Measurements from ENCODE around the gene GPC1. TPM values are rescaled to one million over a fixed set of nuclear protein-coding genes. Genes with fewer than 3 reads are reported as not detected.

Gene GPC1
- total and polyA plus RNA-seq, 2 donors (not counting 3 experiments of a cell fraction or from before 2014, with no cell fraction given), result 9.6 to 31.1 TPM

DNA sequence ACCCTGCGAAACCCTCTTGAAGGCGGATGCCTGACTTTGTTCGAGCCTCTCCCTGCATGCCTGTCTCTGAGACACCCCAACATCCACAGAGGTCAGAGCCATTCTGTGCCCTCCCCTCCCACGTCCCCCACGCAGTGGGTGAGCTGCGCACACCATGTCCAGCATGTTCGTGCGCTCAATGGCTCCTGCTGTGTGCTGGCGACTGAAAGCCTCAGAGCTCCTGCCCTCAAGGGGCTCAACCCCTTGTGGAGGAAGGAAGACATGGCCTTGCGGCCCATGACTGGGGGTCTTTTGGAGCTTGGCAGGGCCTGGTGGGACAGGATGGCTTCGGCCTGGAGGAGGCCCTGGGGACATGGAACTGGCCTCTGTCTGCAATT, 76.6 kb downstream of the GPC1 start:
- CTCF ChIA-PET, result interaction anchor here (5.0 kb wide), 1 partner anchor 329 kb away, joined by 78 read pairs; no protein-coding TSS in a partner anchor
- H3K9ac ChIP-seq (replicated peaks; ENCODE audit: extremely low read depth, insufficient read depth, low read length), result no peak overlapping the region
- intact Hi-C loops (cut with micrococcal nuclease), result loop anchor here (5.0 kb wide), 1 partner anchor 195 kb away; no protein-coding TSS in a partner anchor
- no peaks in the 10 kb centered on the region for H3K9me3 ChIP-seq (replicated peaks; ENCODE audit: control insufficient read depth, insufficient read depth, low read length)
- BruUV-seq (replicated peaks), result no TSS peak
- DNase-seq (ENCODE audit: low read depth, low spot score) (no peak), FAIRE-seq (no peak)
- POLR2A ChIA-PET, result no interaction called here
- H3K4me1 ChIP-seq (ENCODE audit: control insufficient read depth, extremely low read depth, insufficient read depth, low read length), result no peaks in the 10 kb centered on the region
- no peaks in the 10 kb centered on the region for H3K9me1 ChIP-seq (replicated peaks; ENCODE audit: control insufficient read depth, extremely low read depth, insufficient read depth, low read length)
- H4K20me1 ChIP-seq (replicated peaks; ENCODE audit: control insufficient read depth, extremely low read depth, insufficient read depth, low read length), result no peaks in the 10 kb centered on the region
- H3K36me3 ChIP-seq (ENCODE audit: control insufficient read depth in 2 of 2, extremely low read depth in 1 of 2, insufficient read depth in 2 of 2, low read length in 2 of 2), result no peaks in the 10 kb centered on the region
- H3K27ac ChIP-seq (ENCODE audit: insufficient read depth, low read depth, low read length), result no peak overlapping the region
- no peak overlapping the region for H3K4me2 ChIP-seq (ENCODE audit: insufficient read depth, low read length)
- no peak overlapping the region for H3K4me3 ChIP-seq (replicated peaks in 1 of 3; ENCODE audit: insufficient read depth in 1 of 3, low read depth in 1 of 3, low read length in 3 of 3)
- no peaks in the 10 kb centered on the region for H3K79me2 ChIP-seq (ENCODE audit: control insufficient read depth, insufficient read depth, low read length)
- dilution Hi-C loops (cut with MboI; ENCODE audit: extremely low pct_ligation_motif_present, low sequenced_read_pairs), result no loop called here
- no peak for TF ChIP-seq EZH2 (IDR thresholded peaks at IDR 0.05; ENCODE audit: borderline replicate concordance, low read depth, low read length, severe bottlenecking)
- TF ChIP-seq, protein P1, sequence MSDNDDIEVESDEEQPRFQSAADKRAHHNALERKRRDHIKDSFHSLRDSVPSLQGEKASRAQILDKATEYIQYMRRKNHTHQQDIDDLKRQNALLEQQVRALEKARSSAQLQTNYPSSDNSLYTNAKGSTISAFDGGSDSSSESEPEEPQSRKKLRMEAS (IDR thresholded peaks at IDR 0.05; ENCODE audit: insufficient read depth, insufficient read length), result no peak
- H3K27me3 ChIP-seq (ENCODE audit: control insufficient read depth in 2 of 2, insufficient read depth in 2 of 2, low read length in 2 of 2), result no peaks in the 10 kb centered on the region
- H2AFZ ChIP-seq (ENCODE audit: low read depth, low read length), result no peak overlapping the region

DNA sequence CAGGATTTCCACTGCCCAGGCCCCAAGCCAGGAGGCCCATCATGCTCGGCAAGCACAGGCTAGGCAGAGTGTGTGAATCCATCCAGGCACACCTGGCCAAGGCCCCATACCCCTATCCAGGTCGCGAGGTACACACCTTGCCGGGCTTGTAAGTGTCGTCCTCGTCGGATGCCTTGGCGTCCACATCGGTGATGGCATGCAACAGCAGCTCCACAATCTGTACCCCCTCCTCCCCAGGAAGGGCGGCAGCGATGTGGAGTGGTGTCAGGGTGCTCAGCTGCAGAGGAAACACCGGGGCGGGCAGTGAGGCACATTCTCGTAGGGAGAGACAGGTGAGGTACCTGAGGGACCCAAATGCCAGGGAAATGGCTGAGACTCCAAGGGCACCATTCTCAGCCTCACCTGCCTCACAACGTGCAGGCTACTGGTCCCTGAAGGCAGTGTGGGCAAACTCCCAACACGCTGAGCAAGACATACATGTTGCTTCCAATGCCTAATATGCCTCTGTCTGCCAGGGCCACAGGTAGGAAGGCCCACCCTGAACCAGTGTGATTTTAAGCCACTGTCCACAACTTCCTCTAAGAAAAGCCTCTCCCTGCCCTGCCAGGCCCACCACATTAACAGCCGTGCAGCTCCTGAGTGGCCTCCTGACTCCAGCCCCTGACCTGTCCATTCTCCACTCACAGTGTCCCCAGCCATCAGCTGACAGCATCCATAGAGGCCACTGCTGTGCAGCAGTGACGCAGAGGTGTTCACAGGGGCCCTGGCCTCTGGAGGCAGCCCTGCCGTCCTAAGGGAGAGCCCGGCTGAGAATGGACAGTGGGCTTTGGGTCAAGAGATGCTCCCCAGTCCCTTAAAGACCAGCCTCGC, 77.4 kb downstream of the GPC1 start:
- Histone ChIP-seq H2AFZ (ENCODE audit: low read depth, low read length) (no peak overlapping the region), H3K27me3 (ENCODE audit: control insufficient read depth in 2 of 2, insufficient read depth in 2 of 2, low read length in 2 of 2) (no peaks in the 10 kb centered on the region), H3K9me1 (replicated peaks; ENCODE audit: control insufficient read depth, extremely low read depth, insufficient read depth, low read length) (no peaks in the 10 kb centered on the region), H4K20me1 (replicated peaks; ENCODE audit: control insufficient read depth, extremely low read depth, insufficient read depth, low read length) (no peaks in the 10 kb centered on the region), H3K9ac (replicated peaks; ENCODE audit: extremely low read depth, insufficient read depth, low read length) (no peak overlapping the region), H3K4me2 (ENCODE audit: insufficient read depth, low read length) (no peak overlapping the region), H3K79me2 (ENCODE audit: control insufficient read depth, insufficient read depth, low read length) (no peaks in the 10 kb centered on the region), H3K36me3 (ENCODE audit: control insufficient read depth in 2 of 2, extremely low read depth in 1 of 2, insufficient read depth in 2 of 2, low read length in 2 of 2) (no peaks in the 10 kb centered on the region), H3K4me3 (replicated peaks in 1 of 3; ENCODE audit: insufficient read depth in 1 of 3, low read depth in 1 of 3, low read length in 3 of 3) (no peak overlapping the region), H3K27ac (ENCODE audit: insufficient read depth, low read depth, low read length) (no peak overlapping the region), H3K4me1 (ENCODE audit: control insufficient read depth, extremely low read depth, insufficient read depth, low read length) (no peaks in the 10 kb centered on the region), H3K9me3 (replicated peaks; ENCODE audit: control insufficient read depth, insufficient read depth, low read length) (no peaks in the 10 kb centered on the region)
- no TSS peak for BruUV-seq (replicated peaks)
- no peak for DNase-seq (ENCODE audit: low read depth, low spot score)
- FAIRE-seq, result no peak
- ChIA-PET CTCF (interaction anchor here (1.7 to 5.0 kb wide), 2 partner anchors 74 to 328 kb away, joined by 26 to 78 read pairs; partner anchors contain the start of gene CAPN10), POLR2A (no interaction called here)
- TF ChIP-seq POLR2A (IDR thresholded peaks at IDR 0.05; ENCODE audit: low read depth, low read length) (no peak), POLR2AphosphoS5 (IDR thresholded peaks at IDR 0.05; ENCODE audit: insufficient read depth, low read depth, low read length) (no peak), MYC (IDR thresholded peaks at IDR 0.05; ENCODE audit: low read depth, low read length) (no peak), FOS (IDR thresholded peaks at IDR 0.05; ENCODE audit: borderline replicate concordance, insufficient read depth, low read length) (no peak), EZH2 (IDR thresholded peaks at IDR 0.05; ENCODE audit: borderline replicate concordance, low read depth, low read length, severe bottlenecking) (no peak)
- dilution Hi-C loops (cut with MboI; ENCODE audit: extremely low pct_ligation_motif_present, low sequenced_read_pairs) (no loop called here), intact Hi-C loops (cut with micrococcal nuclease) (loop anchor here (1.0 to 5.0 kb wide), 2 partner anchors 73 to 194 kb away; partner anchors contain the start of gene CAPN10)
